GM12878 (cell line): ENCODE results near the gene ATP13A1. TPM values are rescaled to one million over a fixed set of nuclear protein-coding genes. Genes with fewer than 3 reads are reported as not detected.

Source experiments
- ATAC-seq: fragments of 200-7000 bp; cut with Tn5 transposase; 3 replicates; pipeline ENCODE4 v1.9.1; 2020; ENCODE audit warnings: mild to moderate bottlenecking, moderate library complexity
- BruUV-seq: library from RNA; stranded (reverse); fragments of 400-500 nt; replicated peaks from 2 replicates; lab custom pipeline; 2021; lab: Mats Ljungman, UMichigan
- CTCF ChIA-PET: fragments of 300-600 bp; sonication (Branson Sonifier 250); formaldehyde crosslinking; extraction: SDS; loops from one replicate; lab custom pipeline; 2021; ENCODE audit warnings: inconsistent platforms; lab: Yijun Ruan, JAX
- POLR2A ChIA-PET: fragments of 350-600 bp; formaldehyde crosslinking; extraction: SDS; loops from one replicate; lab custom pipeline; 2021; ENCODE audit warnings: inconsistent platforms; lab: Charles Lee
- RAD21 ChIA-PET: fragments of 300-600 bp; sonication (Branson Sonifier 250); formaldehyde crosslinking; loops from one replicate; lab custom pipeline; 2023; ENCODE audit warnings: antibody characterized with exemption; ENCODE audit not compliant: unreplicated experiment; lab: Charles Lee
- SMC1A ChIA-PET: fragments of 300-600 bp; sonication (Branson Sonifier 250); formaldehyde crosslinking; loops from one replicate; lab custom pipeline; 2023; ENCODE audit not compliant: unreplicated experiment, uncharacterized antibody; lab: Charles Lee
- DNase-seq: peaks from one replicate; pipeline ENCODE4 v3.0.0-alpha.2; 2011; ENCODE audit warnings: low read depth, low spot score
- FAIRE-seq: peaks from 3 replicates; lab custom pipeline; 2011; peaks lifted over from hg19 to GRCh38; lab: Jason Lieb, UNC
- H2AFZ ChIP-seq: 2 replicates; pipeline ENCODE4 v1.6.0; 2011; ENCODE audit warnings: low read depth, low read length, control low read depth; ENCODE audit not compliant: control insufficient read depth
- H3K27ac ChIP-seq: 2 replicates; pipeline ENCODE4 v1.5.1; 2011; ENCODE audit warnings: control low read depth; ENCODE audit not compliant: control insufficient read depth, insufficient read depth
- H3K27me3 ChIP-seq, 2 experiments: replicated peaks in 1 of 2; 2 replicates each; pipeline versions ENCODE4 v1.6.0 to v1.6.1; 2011; ENCODE audit warnings: low read length in 1 of 2; ENCODE audit not compliant: control insufficient read depth in 2 of 2, insufficient read depth in 2 of 2
- H3K36me3 ChIP-seq, 2 experiments: 2 replicates each; pipeline ENCODE4 v1.5.1; 2011; ENCODE audit warnings: low read length in 1 of 2; ENCODE audit not compliant: control insufficient read depth in 2 of 2, insufficient read depth in 2 of 2
- H3K4me1 ChIP-seq: 2 replicates; pipeline ENCODE4 v1.6.1; 2011; ENCODE audit warnings: mild to moderate bottlenecking, low read length, moderate library complexity, mixed read lengths; ENCODE audit not compliant: control insufficient read depth, insufficient read depth
- H3K4me2 ChIP-seq: 2 replicates; pipeline ENCODE4 v1.6.0; 2011; ENCODE audit warnings: control low read depth; ENCODE audit not compliant: control insufficient read depth, insufficient read depth
- H3K4me3 ChIP-seq: fragments of 200-600 bp; sonication (generic); 2 replicates; pipeline ENCODE4 v1.5.1; 2016
- H3K79me2 ChIP-seq: 2 replicates; pipeline ENCODE4 v1.6.0; 2011; ENCODE audit warnings: low read length; ENCODE audit not compliant: control insufficient read depth, insufficient read depth
- H3K9ac ChIP-seq: 2 replicates; pipeline ENCODE4 v1.8.0; 2011; ENCODE audit warnings: low read length, control low read depth, mixed read lengths; ENCODE audit not compliant: control insufficient read depth, insufficient read depth
- H3K9me3 ChIP-seq: replicated peaks from 3 replicates; pipeline ENCODE4 v1.5.1; 2011; ENCODE audit warnings: mild to moderate bottlenecking, low read length; ENCODE audit not compliant: control insufficient read depth, insufficient read depth
- H4K20me1 ChIP-seq: 2 replicates; pipeline ENCODE4 v1.6.0; 2011; ENCODE audit not compliant: control insufficient read depth, insufficient read depth
- CHD4 ChIP-seq: fragments of 200-600 bp; sonication (generic); IDR thresholded peaks from 2 replicates; pipeline ENCODE4 v1.6.1; 2016; ENCODE audit warnings: mild to moderate bottlenecking
- CUX1 ChIP-seq: IDR thresholded peaks from 2 replicates; pipeline ENCODE4 v1.6.1; 2012; ENCODE audit warnings: improper control_type of control experiment, low read depth, low read length; ENCODE audit not compliant: insufficient replicate concordance
- IRF5 ChIP-seq: fragments of 450-650 bp; IDR thresholded peaks from 2 replicates; pipeline ENCODE4 v1.6.1; 2017; ENCODE audit warnings: borderline replicate concordance
- JUND ChIP-seq: IDR thresholded peaks from 2 replicates; pipeline ENCODE4 v1.6.1; 2012; ENCODE audit warnings: low read depth, mild to moderate bottlenecking, low read length, improper control_type of control experiment, moderate library complexity
- KDM1A ChIP-seq: fragments of 200-600 bp; sonication (generic); IDR thresholded peaks from 2 replicates; pipeline ENCODE4 v1.6.1; 2016; ENCODE audit warnings: borderline replicate concordance
- NFYA ChIP-seq: IDR thresholded peaks from 2 replicates; pipeline ENCODE4 v1.6.1; 2011; ENCODE audit warnings: low read depth, mild to moderate bottlenecking, low read length, improper control_type of control experiment, borderline replicate concordance
- POU2F2 ChIP-seq: IDR thresholded peaks from 3 replicates; pipeline ENCODE4 v1.6.1; 2011; ENCODE audit warnings: low read depth, mild to moderate bottlenecking, low read length, borderline replicate concordance
- RCOR1 ChIP-seq: conservative IDR thresholded peaks from 2 replicates; pipeline ENCODE4 v1.6.1; 2012; ENCODE audit warnings: low read depth, low read length, improper control_type of control experiment
- SP1 ChIP-seq: IDR thresholded peaks from one replicate; pipeline ENCODE4 v1.6.1; 2011; ENCODE audit warnings: low read depth, low read length
- SREBF2 ChIP-seq: IDR thresholded peaks from 2 replicates; pipeline ENCODE4 v1.6.1; 2012; ENCODE audit warnings: mild to moderate bottlenecking, low read length
- SUZ12 ChIP-seq: fragments of 200-600 bp; sonication (generic); IDR thresholded peaks from one replicate; pipeline ENCODE4 v1.6.1; 2018; ENCODE audit warnings: antibody characterized with exemption, mild to moderate bottlenecking; ENCODE audit not compliant: unreplicated experiment
- ZNF592 ChIP-seq: fragments of 450-650 bp; IDR thresholded peaks from 2 replicates; pipeline ENCODE4 v1.6.1; 2017; ENCODE audit warnings: mild to moderate bottlenecking, moderate library complexity
- WGBS: methylation state at CpG from one replicate; pipeline ENCODE4 v1.1.6; 2016; ENCODE audit warnings: low lambda C conversion rate; ENCODE audit not compliant: insufficient replicate concordance, insufficient coverage; ENCODE audit errors: missing lambda C conversion rate; 5-methylcytosine and 5-hydroxymethylcytosine counted together
- in situ Hi-C: fragments of 300-500 bp; cut with MboI; formaldehyde crosslinking; loops from 9 replicates; pipeline ENCODE4 v1.14.3; 2018; ENCODE audit warnings: mixed read lengths
- intact Hi-C: fragments of 100-400 bp; cut with micrococcal nuclease; formaldehyde crosslinking; loops from one replicate; pipeline ENCODE4 v1.14.2; 2022; ENCODE audit not compliant: unreplicated experiment
- polyA plus RNA-seq, 11 experiments: library from polyadenylated mRNA; depleted of rRNA in 4 of 11; unstranded in 6 of 11; stranded (reverse) in 5 of 11; fragments of >200 nt; fragmentation: Nextera tagmentation in 4 of 11; fragmentation: Illumina TruSeq in 1 of 11; extraction: Ambion mirVana in 4 of 11; extraction: Trizol in 1 of 11; gene quantifications; 1 replicate in 1 of 11; 2 replicates in 10 of 11; pipeline versions ENCODE4 v1.2.1 to v1.2.3, GENCODE V29; 2011 to 2016; ENCODE audit warnings: inconsistent platforms in 2 of 11, missing spikeins in 2 of 11, low read depth in 1 of 11
- total RNA-seq, 4 experiments: library from RNA; depleted of rRNA in 3 of 4; stranded (reverse); fragments of >200 nt in 3 of 4; fragmentation: Illumina TruSeq in 1 of 4; extraction: Trizol in 1 of 4; gene quantifications; 2 replicates each; pipeline versions ENCODE4 v1.2.1 to v1.2.3, GENCODE V29; 2013 to 2021

Gene ATP13A1
- total and polyA plus RNA-seq, 10 of the 15 experiments (the other 5 are each of a cell fraction or from before 2014, with no cell fraction given) = 0.37 to 91.0 (median 29.8) TPM

GRCh38 chr19:19661675-19662251 lies 1.7 kb downstream of the ATP13A1 start:
- intact Hi-C loops (loop anchor here (2.0 to 10.0 kb wide), 4 partner anchors 63 to 243 kb away; partner anchors contain the start of genes ZNF253, ZNF506 and ZNF93), in situ Hi-C loops (loop anchor here (10.0 kb wide), 1 partner anchor 1363 kb away; the partner anchor contains the start of gene ZNF430)
- Histone ChIP-seq H3K9me3 (no peaks in the 10 kb centered on the region; the same call in 1 of the 3 replicates), H3K79me2 (peaks cover 40% of the 10 kb centered on the region), H3K4me1 (peaks cover 4% of the 10 kb centered on the region; the same call in 1 of the 2 replicates), H3K27ac (peak overlapping the region; percentile 97), H3K9ac (peak overlapping the region; percentile 92), H3K4me3 (peak overlapping the region; percentile 87), H3K4me2 (peak overlapping the region; percentile 77), H3K36me3 (peaks cover 18 to 23% of the 10 kb centered on the region in 2 experiments), H2AFZ (no peak overlapping the region), H4K20me1 (no peaks in the 10 kb centered on the region), H3K27me3 (no peaks in the 10 kb centered on the region)
- no TSS peak for BruUV-seq
- SMC1A ChIA-PET = interaction anchor here (0.6 to 2.2 kb wide), 18 partner anchors 18 to 240 kb away, joined by 3 to 10 read pairs (median 4); partner anchors contain the start of genes GMIP, ZNF253, ZNF506 and ZNF93
- peak; percentile 83 for ATAC-seq
- WGBS = 4% methylated on average over 18 of the region's 18 CpGs
- RAD21 ChIA-PET = interaction anchor here (0.7 to 2.3 kb wide), 16 partner anchors 12 to 1114 kb away, joined by 3 to 13 read pairs (median 4); partner anchors contain the start of genes GMIP, ZNF14, ZNF253 and ZNF506
- CTCF ChIA-PET = interaction anchor here (0.8 to 3.5 kb wide), 6 partner anchors 18 to 240 kb away, joined by 3 to 28 read pairs (median 6); partner anchors contain the start of gene GMIP
- POLR2A ChIA-PET = interaction anchor here (0.5 to 3.9 kb wide), 17 partner anchors 9 to 1359 kb away, joined by 3 to 18 read pairs (median 6); partner anchors contain the start of genes GMIP, LPAR2, NDUFA13 and ZNF14
- peak; percentile 95 for FAIRE-seq
- peak; percentile 93 for DNase-seq
- TF ChIP-seq JUND (no peak), SP1 (no peak), RCOR1 (no peak), POU2F2 (peak; percentile 62; the same call in 2 of the 3 replicates), KDM1A (no peak), CHD4 (no peak), NFYA (no peak), CUX1 (no peak), SREBF2 (no peak), IRF5 (no peak), SUZ12 (no peak), ZNF592 (no peak)
